ENCODE measurements around the gene ZNF598.
A peak's percentile ranks its signal among the peaks of the same experiment; 100 is the strongest.

DNA sequence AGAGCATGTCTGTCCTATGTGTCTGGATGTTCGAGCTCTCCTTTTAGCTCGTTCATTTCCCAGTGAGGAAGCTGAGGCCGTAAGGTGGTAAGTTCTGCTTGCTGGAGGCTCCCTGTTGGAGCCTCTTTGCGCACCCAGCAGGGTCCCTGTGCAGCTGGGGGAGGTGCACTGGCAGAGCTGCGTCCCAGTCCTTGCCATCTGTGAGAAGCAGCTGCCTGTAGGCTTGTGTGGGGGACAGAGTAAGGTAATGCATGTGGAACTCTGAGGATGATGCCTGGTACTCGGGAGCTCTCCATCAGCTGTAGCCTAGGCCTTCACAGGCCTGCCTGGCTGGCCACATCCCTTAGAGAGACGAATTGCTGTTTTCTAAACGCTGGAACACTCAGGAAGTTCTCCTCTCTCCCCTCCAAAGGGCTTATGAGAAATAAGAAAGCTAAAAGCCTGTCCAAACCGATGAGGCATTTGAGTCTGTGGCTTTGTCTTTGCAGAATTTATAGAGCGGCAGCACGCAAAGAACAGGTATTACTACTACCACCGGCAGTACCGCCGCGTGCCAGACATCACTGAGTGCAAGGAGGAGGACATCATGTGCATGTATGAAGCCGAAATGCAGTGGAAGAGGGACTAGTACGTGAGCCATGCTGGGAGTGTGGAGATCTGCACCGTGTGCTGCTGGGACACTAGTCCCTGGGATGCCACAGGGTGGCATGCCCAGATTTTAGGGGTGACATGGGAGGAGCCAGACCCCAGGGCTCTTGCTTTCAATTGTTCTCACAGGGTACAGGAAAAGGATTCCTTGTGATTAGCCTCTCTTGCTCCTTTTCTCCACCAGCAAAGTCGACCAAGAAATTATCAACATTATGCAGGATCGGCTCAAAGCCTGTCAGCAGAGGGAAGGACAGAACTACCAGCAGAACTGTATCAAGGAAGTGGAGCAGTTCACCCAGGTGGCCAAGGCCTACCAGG lies 48.7 kb downstream of the ZNF598 start:
- TF ChIP-seq EP300 (IDR thresholded peaks at IDR 0.05; ENCODE audit: borderline replicate concordance) (no peak), TCF12 (IDR thresholded peaks at IDR 0.05; ENCODE audit: low read depth) (0 out of 2 replicates have a peak, but pooled peaks have one; percentile 34), REST (IDR thresholded peaks at IDR 0.05; ENCODE audit: low read depth) (no peak), CREB1 (IDR thresholded peaks at IDR 0.05; ENCODE audit: low read depth) (no peak), YY1 (IDR thresholded peaks at IDR 0.05; ENCODE audit: low read depth) (no peak), TEAD4 (IDR thresholded peaks at IDR 0.05) (peak; percentile 11), FOXM1 (IDR thresholded peaks at IDR 0.05; ENCODE audit: borderline replicate concordance, low read depth) (no peak), TAF1 (IDR thresholded peaks at IDR 0.05; ENCODE audit: low read depth) (no peak)
